ENCODE data around the gene RAPGEF5. TPM values are rescaled to one million over a fixed set of nuclear protein-coding genes. Genes with fewer than 3 reads are reported as not detected.

The RAPGEF5 gene
- polyA plus RNA-seq, 1 donor (not counting 4 experiments of a cell fraction or from before 2014, with no cell fraction given): 2.1 TPM

- H3K27ac ChIP-seq (ENCODE audit: control insufficient read depth, insufficient read depth, low read length): no peak overlapping the region
- peaks cover 36% of the 10 kb centered on the region for H3K4me1 ChIP-seq (ENCODE audit: control insufficient read depth, extremely low read depth, insufficient read depth, low read length)
- H2AFZ ChIP-seq (ENCODE audit: control insufficient read depth, low read length): no peak overlapping the region
- no peaks in the 10 kb centered on the region for H3K9me1 ChIP-seq (ENCODE audit: control insufficient read depth, extremely low read depth, insufficient read depth, low read length)
- FAIRE-seq: no peak
- TF ChIP-seq EZH2 (IDR thresholded peaks at IDR 0.05; ENCODE audit: low read length): no peak
- no peak for TF ChIP-seq CTCF (optimal IDR thresholded peaks at IDR 0.05 in 1 of 3, IDR thresholded peaks at IDR 0.05 in 1 of 3, conservative IDR thresholded peaks at IDR 0.05 in 1 of 3; ENCODE audit: extremely low read depth in 1 of 3, insufficient read depth in 2 of 3, low read length in 3 of 3)
- peaks cover 10% of the 10 kb centered on the region for H3K79me2 ChIP-seq (ENCODE audit: control insufficient read depth, insufficient read depth, low read length)
- H4K20me1 ChIP-seq (ENCODE audit: control insufficient read depth, extremely low read depth, insufficient read depth, low read length): no peaks in the 10 kb centered on the region
- dilution Hi-C loops (cut with MboI; ENCODE audit: extremely low pct_ligation_motif_present, low sequenced_read_pairs): no loop called here
- no peaks in the 10 kb centered on the region for H3K27me3 ChIP-seq (ENCODE audit: control insufficient read depth, extremely low read depth, insufficient read depth, low read length)
- H3K4me3 ChIP-seq (ENCODE audit: control insufficient read depth in 2 of 3, extremely low read depth in 1 of 3, insufficient read depth in 2 of 3, low read depth in 1 of 3, low read length in 3 of 3): peak overlapping the region in 2 of 3 experiments; percentile 74 to 90
- DNase-seq (ENCODE audit: low read depth, low spot score): no peak
- peak overlapping the region; percentile 96 for H3K4me2 ChIP-seq (ENCODE audit: control insufficient read depth, extremely low read depth, insufficient read depth, low read depth, low read length)
- H3K9ac ChIP-seq (ENCODE audit: control insufficient read depth, extremely low read depth, insufficient read depth, low read length): peak overlapping the region; percentile 82
- H3K36me3 ChIP-seq (ENCODE audit: control insufficient read depth in 2 of 2, extremely low read depth in 1 of 2, insufficient read depth in 2 of 2, low read length in 2 of 2): no peaks in the 10 kb centered on the region
- H3K9me3 ChIP-seq (ENCODE audit: control insufficient read depth, low read depth, low read length): no peaks in the 10 kb centered on the region
These were observed 1.3 kb downstream of the RAPGEF5 start for GRCh38 chr7:22355620-22356009.

- no peak overlapping the region for H3K9ac ChIP-seq (ENCODE audit: control insufficient read depth, extremely low read depth, insufficient read depth, low read length)
- H3K27ac ChIP-seq (ENCODE audit: control insufficient read depth, insufficient read depth, low read length): no peak overlapping the region
- no peaks in the 10 kb centered on the region for H3K9me1 ChIP-seq (ENCODE audit: control insufficient read depth, extremely low read depth, insufficient read depth, low read length)
- no peaks in the 10 kb centered on the region for H3K36me3 ChIP-seq (ENCODE audit: control insufficient read depth in 2 of 2, extremely low read depth in 1 of 2, insufficient read depth in 2 of 2, low read length in 2 of 2)
- DNase-seq (ENCODE audit: low read depth, low spot score): no peak
- dilution Hi-C loops (cut with MboI; ENCODE audit: extremely low pct_ligation_motif_present, low sequenced_read_pairs): no loop called here
- no peaks in the 10 kb centered on the region for H3K27me3 ChIP-seq (ENCODE audit: control insufficient read depth, extremely low read depth, insufficient read depth, low read length)
- FAIRE-seq: peak; percentile 9
- no peaks in the 10 kb centered on the region for H4K20me1 ChIP-seq (ENCODE audit: control insufficient read depth, extremely low read depth, insufficient read depth, low read length)
- H3K9me3 ChIP-seq (ENCODE audit: control insufficient read depth, low read depth, low read length): no peaks in the 10 kb centered on the region
- peaks cover 37% of the 10 kb centered on the region for H3K4me1 ChIP-seq (ENCODE audit: control insufficient read depth, extremely low read depth, insufficient read depth, low read length)
- H2AFZ ChIP-seq (ENCODE audit: control insufficient read depth, low read length): no peak overlapping the region
- H3K79me2 ChIP-seq (ENCODE audit: control insufficient read depth, insufficient read depth, low read length): peaks cover 10% of the 10 kb centered on the region
- H3K4me3 ChIP-seq (ENCODE audit: control insufficient read depth in 2 of 3, extremely low read depth in 1 of 3, insufficient read depth in 2 of 3, low read depth in 1 of 3, low read length in 3 of 3): no peak overlapping the region
- TF ChIP-seq EZH2 (IDR thresholded peaks at IDR 0.05; ENCODE audit: low read length): no peak
- TF ChIP-seq CTCF (optimal IDR thresholded peaks at IDR 0.05 in 1 of 3, IDR thresholded peaks at IDR 0.05 in 1 of 3, conservative IDR thresholded peaks at IDR 0.05 in 1 of 3; ENCODE audit: extremely low read depth in 1 of 3, insufficient read depth in 2 of 3, low read length in 3 of 3): no peak
- no peak overlapping the region for H3K4me2 ChIP-seq (ENCODE audit: control insufficient read depth, extremely low read depth, insufficient read depth, low read depth, low read length)
These were observed 2.5 kb downstream of the RAPGEF5 start for GRCh38 chr7:22354462-22354861.

All from keratinocyte (primary cell).